HCT116 (cell line): Measurements from ENCODE around the gene SMIM5. TPM values are rescaled to one million over a fixed set of nuclear protein-coding genes. Genes with fewer than 3 reads are reported as not detected.

Experiments
- ATAC-seq: fragments of 200-7000 bp; cut with Tn5 transposase; 2 replicates; pipeline ENCODE4 v1.9.1; 2020; ENCODE audit warnings: mild to moderate bottlenecking, moderate library complexity
- BruUV-seq: library from RNA; stranded (reverse); fragments of 400-500 nt; replicated peaks from 2 replicates; lab custom pipeline; 2021; lab: Mats Ljungman, UMichigan
- CTCF ChIA-PET: fragments of 300-600 bp; sonication (Branson Sonifier 250); formaldehyde crosslinking; loops from one replicate; lab custom pipeline; 2021; ENCODE audit warnings: antibody characterized with exemption; lab: Charles Lee
- POLR2A ChIA-PET: fragments of 300-600, 350-600 bp; sonication (Branson Sonifier 250); formaldehyde crosslinking; loops from one replicate; lab custom pipeline; 2021; ENCODE audit warnings: antibody characterized with exemption; lab: Charles Lee
- RAD21 ChIA-PET, 2 experiments: fragments of 300-600 bp; sonication (Branson Sonifier 250); formaldehyde crosslinking; loops; one replicate each; lab custom pipeline; 2023; ENCODE audit warnings: low total read pairs in 2 of 2; ENCODE audit not compliant: uncharacterized antibody in 2 of 2, unreplicated experiment in 2 of 2, low non-redundant PET in 1 of 2; lab: Charles Lee
- DNase-seq: peaks from one replicate; pipeline ENCODE4 v3.0.0-alpha.2; 2010; ENCODE audit warnings: low read depth, low spot score
- H2AFZ ChIP-seq: fragments of 200-600 bp; shearing (Covaris generic), sonication (generic); 2 replicates; pipeline ENCODE4 v1.6.1; 2017; ENCODE audit warnings: low read depth, mixed run types, mixed read lengths, antibody characterized with exemption, low read length; ENCODE audit not compliant: poor library complexity, severe bottlenecking
- H3K27ac ChIP-seq: 2 replicates; pipeline ENCODE4 v1.5.1; 2012; ENCODE audit warnings: low read depth, low read length
- H3K27me3 ChIP-seq: fragments of 200-600 bp; sonication (generic); 2 replicates; pipeline ENCODE4 v1.6.1; 2016; ENCODE audit warnings: mixed run types, low read length, mixed read lengths; ENCODE audit not compliant: insufficient read depth
- H3K36me3 ChIP-seq, 2 experiments: fragments of 200-500 bp in 1 of 2; fragments of 200-600 bp in 1 of 2; sonication (Bioruptor generic) in 1 of 2; sonication (generic) in 1 of 2; 2 replicates each; pipeline versions ENCODE4 v1.5.1 to v1.6.1; 2014 to 2016; ENCODE audit warnings: low read length in 2 of 2, inconsistent platforms in 1 of 2, mixed read lengths in 1 of 2, mixed run types in 1 of 2; ENCODE audit not compliant: insufficient read depth in 2 of 2, control insufficient read depth in 1 of 2
- H3K4me1 ChIP-seq, 2 experiments: fragments of 200-600 bp in 1 of 2; sonication (generic) in 1 of 2; 2 replicates each; pipeline versions ENCODE4 v1.5.1 to v1.6.1; 2012 to 2017; ENCODE audit warnings: low read length in 2 of 2, inconsistent platforms in 1 of 2, mild to moderate bottlenecking in 1 of 2, mixed read lengths in 1 of 2, mixed run types in 1 of 2, moderate library complexity in 1 of 2; ENCODE audit not compliant: insufficient read depth in 2 of 2, control insufficient read depth in 1 of 2
- H3K4me2 ChIP-seq: fragments of 200-600 bp; sonication (generic); 2 replicates; pipeline ENCODE4 v1.6.1; 2017; ENCODE audit warnings: mixed run types, low read length, mixed read lengths
- H3K4me3 ChIP-seq, 2 experiments: fragments of 200-600 bp in 1 of 2; sonication (generic) in 1 of 2; replicated peaks in 1 of 2; 2 replicates each; pipeline ENCODE4 v1.5.1; 2011 to 2016; ENCODE audit warnings: low read length in 2 of 2, control low read depth in 1 of 2, low read depth in 1 of 2, mild to moderate bottlenecking in 1 of 2, mixed read lengths in 1 of 2, mixed run types in 1 of 2
- H3K79me2 ChIP-seq: fragments of 200-600 bp; sonication (generic); 2 replicates; pipeline ENCODE4 v1.6.1; 2017; ENCODE audit warnings: mild to moderate bottlenecking, mixed run types, low read length, moderate library complexity, mixed read lengths; ENCODE audit not compliant: insufficient read depth
- H3K9ac ChIP-seq: fragments of 200-600 bp; sonication (generic); 2 replicates; pipeline ENCODE4 v1.6.1; 2016; ENCODE audit warnings: low read length, mixed read lengths
- H3K9me2 ChIP-seq: fragments of 200-600 bp; sonication (generic), shearing (Covaris generic); 2 replicates; pipeline ENCODE4 v1.6.1; 2017; ENCODE audit warnings: mixed run types, mild to moderate bottlenecking, moderate library complexity; ENCODE audit not compliant: insufficient read depth
- H3K9me3 ChIP-seq, 2 experiments: fragments of 200-500 bp in 1 of 2; fragments of 200-600 bp in 1 of 2; sonication (Bioruptor generic) in 1 of 2; sonication (generic) in 1 of 2; 2 replicates each; pipeline ENCODE4 v1.6.1; 2014 to 2017; ENCODE audit warnings: low read length in 2 of 2, mixed read lengths in 2 of 2, inconsistent platforms in 1 of 2, low read depth in 1 of 2, mild to moderate bottlenecking in 1 of 2, mixed run types in 1 of 2, moderate library complexity in 1 of 2; ENCODE audit not compliant: control insufficient read depth in 1 of 2, insufficient read depth in 1 of 2
- H4K20me1 ChIP-seq: fragments of 200-600 bp; sonication (generic), shearing (Covaris generic); 2 replicates; pipeline ENCODE4 v1.6.1; 2017; ENCODE audit warnings: mixed run types, mild to moderate bottlenecking, moderate library complexity; ENCODE audit not compliant: insufficient read depth
- RAD21 ChIP-seq: IDR thresholded peaks from 2 replicates; pipeline ENCODE4 v1.6.1; 2012; ENCODE audit warnings: low read depth, mild to moderate bottlenecking
- SIN3A ChIP-seq: IDR thresholded peaks from 2 replicates; pipeline ENCODE4 v1.6.1; 2012; ENCODE audit warnings: low read depth
- SP1 ChIP-seq: IDR thresholded peaks from 2 replicates; pipeline ENCODE4 v1.6.1; 2012; ENCODE audit warnings: low read depth
- TCF7L2 ChIP-seq: IDR thresholded peaks from 2 replicates; pipeline ENCODE4 v1.7.0; 2011; ENCODE audit warnings: borderline replicate concordance, inconsistent platforms; ENCODE audit not compliant: insufficient read depth, insufficient read length; ENCODE audit errors: extremely low read depth
- ZFX ChIP-seq: fragments of 450-650 bp; IDR thresholded peaks from 2 replicates; pipeline ENCODE4 v1.6.1; 2017
- ZNF274 ChIP-seq: fragments of 200-500 bp; sonication (Bioruptor generic); IDR thresholded peaks from 2 replicates; pipeline ENCODE4 v1.6.1; 2014; ENCODE audit warnings: mild to moderate bottlenecking, low read depth, low read length, inconsistent platforms
- intact Hi-C: fragments of 100-400 bp; cut with micrococcal nuclease; formaldehyde crosslinking; loops from 2 replicates; pipeline ENCODE4 v1.10.0; 2022
- total RNA-seq: library from RNA; stranded (reverse); gene quantifications from one replicate; pipeline ENCODE4 v1.2.1, GENCODE V29; 2021; ENCODE audit not compliant: unreplicated experiment
- TF ChIP-seq, protein P1 (sequence below): IDR thresholded peaks from 2 replicates; pipeline ENCODE4 v1.6.1; 2012; ENCODE audit warnings: low read depth
- TF ChIP-seq, protein P2 (sequence below), 3 experiments: fragments of 200-600 bp in 1 of 3; sonication (generic) in 1 of 3; IDR thresholded peaks in 2 of 3; conservative IDR thresholded peaks in 1 of 3; 2 replicates each; pipeline ENCODE4 v1.5.1; 2012 to 2017; ENCODE audit warnings: low read depth in 2 of 3, low read length in 2 of 3, antibody characterized with exemption in 1 of 3, borderline replicate concordance in 1 of 3, control low read depth in 1 of 3, mild to moderate bottlenecking in 1 of 3, mixed read lengths in 1 of 3, mixed run types in 1 of 3, moderate library complexity in 1 of 3; ENCODE audit not compliant: insufficient read depth in 1 of 3

The SMIM5 gene
- total RNA-seq, 1 experiment from 2014 or later = 0.12 TPM

DNA sequence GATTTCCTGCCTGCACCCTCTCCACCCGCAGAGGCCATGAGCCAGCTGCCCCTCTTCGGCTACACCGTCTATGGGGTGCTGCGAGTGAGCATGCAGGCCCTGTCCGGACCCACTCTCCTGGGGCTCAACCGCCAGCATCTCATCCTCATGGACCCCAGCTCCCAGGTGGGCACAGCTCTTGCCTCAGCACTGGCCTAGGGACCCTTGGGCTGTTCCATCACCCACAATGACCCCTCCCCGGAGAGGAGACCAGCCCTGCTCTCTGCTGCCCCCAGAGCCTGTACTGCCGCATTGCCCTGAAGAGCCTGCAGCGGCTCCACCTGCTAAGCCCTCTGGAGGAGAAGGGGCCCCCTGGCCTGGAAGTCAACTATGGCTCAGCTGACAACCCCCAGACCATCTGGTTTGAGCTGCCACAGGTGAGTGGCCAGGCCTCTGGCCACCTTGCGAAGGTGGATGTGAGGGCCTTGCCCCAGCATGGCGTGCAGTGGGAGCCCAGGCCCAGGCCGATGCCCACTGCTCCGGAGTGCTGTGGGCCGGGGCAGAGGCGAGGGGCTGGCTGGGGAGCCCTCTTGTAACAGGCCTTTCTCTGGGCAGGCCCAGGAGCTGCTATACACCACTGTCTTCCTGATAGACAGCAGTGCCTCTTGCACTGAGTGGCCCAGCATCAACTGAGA, 7.3 kb upstream of the SMIM5 start (continued):
- TF ChIP-seq ZNF274 (no peak), RAD21 (peak; percentile 57), SP1 (no peak)

DNA sequence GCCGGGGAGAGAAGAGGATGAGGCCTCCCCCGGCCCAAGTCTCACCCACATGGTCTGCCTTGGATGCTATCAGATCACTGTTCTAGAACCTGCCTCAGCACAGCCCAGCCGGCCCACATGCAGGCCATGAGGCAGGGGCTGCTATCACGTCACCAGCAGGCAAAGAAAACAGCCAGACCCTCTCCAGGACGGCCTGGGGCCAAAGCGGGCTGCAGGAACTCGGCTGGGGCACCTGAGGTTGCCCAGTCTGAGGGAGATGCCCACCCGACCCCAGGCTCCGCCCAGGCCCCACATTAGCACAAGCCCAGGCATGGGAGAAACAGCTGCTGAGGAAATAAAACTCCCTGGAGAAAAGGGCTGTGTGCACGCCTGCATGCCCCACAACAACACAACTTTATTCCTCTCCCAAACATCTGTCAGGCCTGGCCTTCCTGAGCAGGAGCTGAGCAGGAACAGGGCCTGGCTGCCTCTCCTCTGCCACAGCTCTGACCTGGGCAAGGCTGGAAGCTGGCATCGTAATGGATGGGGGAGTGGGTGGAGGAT, 6.7 kb upstream of the SMIM5 start:
- no peak for DNase-seq
- Histone ChIP-seq H3K9ac (no peak overlapping the region), H3K36me3 (no peaks in the 10 kb centered on the region), H3K79me2 (no peaks in the 10 kb centered on the region), H3K4me2 (no peak overlapping the region), H2AFZ (no peak overlapping the region), H3K9me3 (no peaks in the 10 kb centered on the region), H3K27me3 (no peaks in the 10 kb centered on the region), H3K27ac (peak overlapping the region; percentile 12; the same call in 1 of the 2 replicates), H3K4me1 (no peaks in the 10 kb centered on the region; a peak in 1 of 4 replicates), H4K20me1 (no peaks in the 10 kb centered on the region), H3K4me3 (no peak overlapping the region), H3K9me2 (no peaks in the 10 kb centered on the region)
- TF ChIP-seq TCF7L2 (no peak), ZFX (peak; percentile 5; the same call in 1 of the 2 replicates)
- CTCF ChIA-PET = interaction anchor here (1.2 kb wide), 1 partner anchor 25 kb away, joined by 3 read pairs; no protein-coding TSS in a partner anchor
- POLR2A ChIA-PET = no interaction called here
- BruUV-seq = no TSS peak
- RAD21 ChIA-PET = no interaction called here
- intact Hi-C loops = no loop called here
- ATAC-seq = peak; percentile 4; the same call in 1 of the 2 replicates

DNA sequence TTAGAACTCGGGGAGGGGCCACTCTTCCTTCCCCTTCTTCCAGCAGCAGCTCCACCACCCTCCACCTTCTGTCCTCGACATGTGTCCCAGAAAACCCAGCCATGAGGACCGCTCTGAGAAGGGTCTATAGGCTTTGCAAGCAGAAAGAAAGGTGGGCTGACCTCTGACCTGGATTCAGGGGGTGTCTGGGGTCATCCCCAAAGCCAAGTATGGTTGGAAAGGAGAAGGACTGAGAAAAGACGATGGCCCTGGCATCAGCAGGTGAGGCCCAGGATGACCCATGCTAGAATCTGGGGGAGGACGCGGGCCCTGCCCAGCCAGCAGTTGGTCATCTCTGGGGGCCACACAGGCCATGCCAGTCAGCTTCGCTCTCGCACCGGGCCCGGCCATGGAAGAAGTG, 6.1 kb upstream of the SMIM5 start:
- Histone ChIP-seq H3K9me3 (no peaks in the 10 kb centered on the region), H2AFZ (no peak overlapping the region), H3K79me2 (no peaks in the 10 kb centered on the region), H3K27me3 (no peaks in the 10 kb centered on the region), H3K9ac (no peak overlapping the region), H3K4me2 (no peak overlapping the region), H3K4me3 (no peak overlapping the region), H3K36me3 (no peaks in the 10 kb centered on the region), H4K20me1 (no peaks in the 10 kb centered on the region), H3K9me2 (no peaks in the 10 kb centered on the region), H3K27ac (no peak overlapping the region; the same call in 1 of the 2 replicates), H3K4me1 (no peaks in the 10 kb centered on the region; a peak in 1 of 4 replicates)
- ChIA-PET RAD21 (no interaction called here), POLR2A (no interaction called here), CTCF (interaction anchor here (1.2 kb wide), 1 partner anchor 26 kb away, joined by 3 read pairs; no protein-coding TSS in a partner anchor)
- intact Hi-C loops = no loop called here
- no TSS peak for BruUV-seq
- no peak for DNase-seq
- no peak for ATAC-seq
- TF ChIP-seq, protein P1, sequence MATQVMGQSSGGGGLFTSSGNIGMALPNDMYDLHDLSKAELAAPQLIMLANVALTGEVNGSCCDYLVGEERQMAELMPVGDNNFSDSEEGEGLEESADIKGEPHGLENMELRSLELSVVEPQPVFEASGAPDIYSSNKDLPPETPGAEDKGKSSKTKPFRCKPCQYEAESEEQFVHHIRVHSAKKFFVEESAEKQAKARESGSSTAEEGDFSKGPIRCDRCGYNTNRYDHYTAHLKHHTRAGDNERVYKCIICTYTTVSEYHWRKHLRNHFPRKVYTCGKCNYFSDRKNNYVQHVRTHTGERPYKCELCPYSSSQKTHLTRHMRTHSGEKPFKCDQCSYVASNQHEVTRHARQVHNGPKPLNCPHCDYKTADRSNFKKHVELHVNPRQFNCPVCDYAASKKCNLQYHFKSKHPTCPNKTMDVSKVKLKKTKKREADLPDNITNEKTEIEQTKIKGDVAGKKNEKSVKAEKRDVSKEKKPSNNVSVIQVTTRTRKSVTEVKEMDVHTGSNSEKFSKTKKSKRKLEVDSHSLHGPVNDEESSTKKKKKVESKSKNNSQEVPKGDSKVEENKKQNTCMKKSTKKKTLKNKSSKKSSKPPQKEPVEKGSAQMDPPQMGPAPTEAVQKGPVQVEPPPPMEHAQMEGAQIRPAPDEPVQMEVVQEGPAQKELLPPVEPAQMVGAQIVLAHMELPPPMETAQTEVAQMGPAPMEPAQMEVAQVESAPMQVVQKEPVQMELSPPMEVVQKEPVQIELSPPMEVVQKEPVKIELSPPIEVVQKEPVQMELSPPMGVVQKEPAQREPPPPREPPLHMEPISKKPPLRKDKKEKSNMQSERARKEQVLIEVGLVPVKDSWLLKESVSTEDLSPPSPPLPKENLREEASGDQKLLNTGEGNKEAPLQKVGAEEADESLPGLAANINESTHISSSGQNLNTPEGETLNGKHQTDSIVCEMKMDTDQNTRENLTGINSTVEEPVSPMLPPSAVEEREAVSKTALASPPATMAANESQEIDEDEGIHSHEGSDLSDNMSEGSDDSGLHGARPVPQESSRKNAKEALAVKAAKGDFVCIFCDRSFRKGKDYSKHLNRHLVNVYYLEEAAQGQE = no peak
- TF ChIP-seq, protein P2, sequence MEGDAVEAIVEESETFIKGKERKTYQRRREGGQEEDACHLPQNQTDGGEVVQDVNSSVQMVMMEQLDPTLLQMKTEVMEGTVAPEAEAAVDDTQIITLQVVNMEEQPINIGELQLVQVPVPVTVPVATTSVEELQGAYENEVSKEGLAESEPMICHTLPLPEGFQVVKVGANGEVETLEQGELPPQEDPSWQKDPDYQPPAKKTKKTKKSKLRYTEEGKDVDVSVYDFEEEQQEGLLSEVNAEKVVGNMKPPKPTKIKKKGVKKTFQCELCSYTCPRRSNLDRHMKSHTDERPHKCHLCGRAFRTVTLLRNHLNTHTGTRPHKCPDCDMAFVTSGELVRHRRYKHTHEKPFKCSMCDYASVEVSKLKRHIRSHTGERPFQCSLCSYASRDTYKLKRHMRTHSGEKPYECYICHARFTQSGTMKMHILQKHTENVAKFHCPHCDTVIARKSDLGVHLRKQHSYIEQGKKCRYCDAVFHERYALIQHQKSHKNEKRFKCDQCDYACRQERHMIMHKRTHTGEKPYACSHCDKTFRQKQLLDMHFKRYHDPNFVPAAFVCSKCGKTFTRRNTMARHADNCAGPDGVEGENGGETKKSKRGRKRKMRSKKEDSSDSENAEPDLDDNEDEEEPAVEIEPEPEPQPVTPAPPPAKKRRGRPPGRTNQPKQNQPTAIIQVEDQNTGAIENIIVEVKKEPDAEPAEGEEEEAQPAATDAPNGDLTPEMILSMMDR (IDR thresholded peaks at IDR 0.05 in 2 of 3, conservative IDR thresholded peaks at IDR 0.05 in 1 of 3; ENCODE audit: borderline replicate concordance in 1 of 3, insufficient read depth in 1 of 3, low read depth in 2 of 3, low read length in 2 of 3) = no peak
- TF ChIP-seq SIN3A (no peak), TCF7L2 (no peak)
